Mesothelial cell of epicardium (in vitro differentiated cells): ENCODE measurements around the gene LMNB1. TPM values are rescaled to one million over a fixed set of nuclear protein-coding genes. Genes with fewer than 3 reads are reported as not detected.

ENCODE experiments used
- DNase-seq, 2 experiments: peaks; one replicate each; pipeline ENCODE4 v3.0.0; 2021; ENCODE audit warnings: low spot score in 2 of 2; ENCODE audit not compliant: unreplicated experiment in 2 of 2
- H3K27ac Mint-ChIP-seq: 2 replicates; pipeline ENCODE4 v1.8.0; 2021; ENCODE audit warnings: mixed read lengths
- H3K27me3 Mint-ChIP-seq: 2 replicates; pipeline ENCODE4 v1.8.0; 2021; ENCODE audit warnings: low read depth, mixed read lengths
- H3K36me3 Mint-ChIP-seq: 2 replicates; pipeline ENCODE4 v1.8.0; 2021; ENCODE audit warnings: mixed read lengths
- H3K4me1 Mint-ChIP-seq: 2 replicates; pipeline ENCODE4 v1.8.0; 2021; ENCODE audit warnings: mixed read lengths
- H3K4me3 Mint-ChIP-seq: 2 replicates; pipeline ENCODE4 v1.8.0; 2021; ENCODE audit warnings: mild to moderate bottlenecking, moderate library complexity, mixed read lengths
- H3K9me3 Mint-ChIP-seq: 2 replicates; pipeline ENCODE4 v1.8.0; 2021; ENCODE audit warnings: mixed read lengths
- CTCF ChIP-seq: fragments of 200-600 bp; sonication (generic); IDR thresholded peaks from one replicate; pipeline ENCODE4 v1.5.0; 2021; ENCODE audit warnings: antibody characterized with exemption; ENCODE audit not compliant: unreplicated experiment
- total RNA-seq: library from RNA; stranded (reverse); gene quantifications from 3 replicates; pipeline ENCODE4 v1.2.1, GENCODE V29; 2021

LMNB1 gene
- total RNA-seq, 1 donor from 2014 or later: 84.4 TPM

- no peak for DNase-seq
- Mint-ChIP-seq H3K4me1 (peaks cover 39% of the 10 kb centered on the region), H3K27ac (peak overlapping the region; percentile 10), H3K9me3 (no peaks in the 10 kb centered on the region), H3K4me3 (no peak overlapping the region), H3K27me3 (no peaks in the 10 kb centered on the region), H3K36me3 (no peaks in the 10 kb centered on the region)
- no peak for TF ChIP-seq CTCF
These were observed 101.1 kb downstream of the LMNB1 start for GRCh38 chr5:126878085-126878484.

GRCh38 chr5:126878634-126879033, 101.7 kb downstream of the LMNB1 start:
- no peak for DNase-seq
- Mint-ChIP-seq H3K36me3 (no peaks in the 10 kb centered on the region), H3K9me3 (no peaks in the 10 kb centered on the region), H3K4me1 (peaks cover 44% of the 10 kb centered on the region), H3K27me3 (no peaks in the 10 kb centered on the region), H3K4me3 (no peak overlapping the region), H3K27ac (no peak overlapping the region)
- TF ChIP-seq CTCF: no peak

- Mint-ChIP-seq H3K27me3 (no peaks in the 10 kb centered on the region), H3K4me1 (peaks cover 37% of the 10 kb centered on the region), H3K4me3 (no peak overlapping the region), H3K36me3 (no peaks in the 10 kb centered on the region), H3K27ac (no peak overlapping the region), H3K9me3 (no peaks in the 10 kb centered on the region)
- DNase-seq: no peak
- TF ChIP-seq CTCF: no peak
These were observed 105.1 kb downstream of the LMNB1 start for GRCh38 chr5:126881821-126882600.

GRCh38 chr5:126883564-126884245, 106.8 kb downstream of the LMNB1 start:
- no peak for DNase-seq
- Mint-ChIP-seq H3K36me3 (no peaks in the 10 kb centered on the region), H3K9me3 (no peaks in the 10 kb centered on the region), H3K4me3 (no peak overlapping the region), H3K4me1 (peaks cover 24% of the 10 kb centered on the region), H3K27me3 (no peaks in the 10 kb centered on the region), H3K27ac (peak overlapping the region; percentile 32)
- TF ChIP-seq CTCF: no peak

- Mint-ChIP-seq H3K9me3 (no peaks in the 10 kb centered on the region), H3K27ac (peak overlapping the region; percentile 32), H3K36me3 (no peaks in the 10 kb centered on the region), H3K4me1 (peaks cover 24% of the 10 kb centered on the region), H3K27me3 (no peaks in the 10 kb centered on the region), H3K4me3 (no peak overlapping the region)
- TF ChIP-seq CTCF: no peak
- DNase-seq: no peak
These were observed 107.4 kb downstream of the LMNB1 start for GRCh38 chr5:126884269-126884819.

Other genes with a start within 250 kb of the LMNB1 start
- gene ALDH7A1, start 181.9 kb upstream of the LMNB1 start, total RNA-seq: 111 to 119 TPM (median 111 TPM) in 3 replicates
- gene PHAX, start 176.2 kb upstream of the LMNB1 start, total RNA-seq: 36.8 to 47.3 TPM (median 42.8 TPM) in 3 replicates